Ascending aorta (tissue), 2 donors: ENCODE measurements around the gene ZNF367. TPM values are rescaled to one million over a fixed set of nuclear protein-coding genes. Genes with fewer than 3 reads are reported as not detected.

Experiments used
- DNase-seq, 2 donors: peaks; one replicate each; pipeline ENCODE4 v3.0.0-alpha.2; 2019; ENCODE audit warnings: low spot score in 2 of 2
- H3K27ac ChIP-seq, 2 donors: fragments of 200-600 bp; sonication (generic); one replicate each; pipeline ENCODE4 v1.5.1; 2016 to 2017; ENCODE audit warnings: mild to moderate bottlenecking in 1 of 2
- H3K27me3 ChIP-seq: fragments of 200-600 bp; sonication (generic); one replicate; pipeline ENCODE4 v1.5.1; 2017
- H3K36me3 ChIP-seq, 2 donors: fragments of 200-600 bp; sonication (generic); one replicate each; pipeline ENCODE4 v1.5.1; 2016
- H3K4me1 ChIP-seq, 2 donors: fragments of 200-600 bp; sonication (generic); one replicate each; pipeline ENCODE4 v1.5.1; 2016 to 2017; ENCODE audit warnings: mild to moderate bottlenecking in 1 of 2
- H3K4me3 ChIP-seq, 2 donors: fragments of 200-600 bp; sonication (generic); one replicate each; pipeline ENCODE4 v1.5.1; 2016 to 2017; ENCODE audit warnings: mild to moderate bottlenecking in 1 of 2
- H3K9me3 ChIP-seq, 2 donors: fragments of 200-600 bp; sonication (generic); one replicate each; pipeline ENCODE4 v1.5.1; 2016
- CTCF ChIP-seq, 3 experiments: fragments of 200-600 bp in 2 of 3; fragments of 450-650 bp in 1 of 3; sonication (generic) in 2 of 3; IDR thresholded peaks; one replicate each; pipeline ENCODE4 v1.5.1; 2016 to 2019; ENCODE audit warnings: antibody characterized with exemption in 3 of 3, mild to moderate bottlenecking in 1 of 3, moderate library complexity in 1 of 3
- intact Hi-C: fragments of 100-400 bp; cut with DNase I; formaldehyde crosslinking; loops from one replicate; pipeline ENCODE4 v1.15.1; 2023
- total RNA-seq: library from RNA; depleted of rRNA; stranded (reverse); fragments of >200 nt; gene quantifications from one replicate; pipeline ENCODE4 v1.1.0, GENCODE V29; 2016

Gene ZNF367
- total RNA-seq, 1 donor from 2014 or later = 3.9 TPM

GRCh38 chr9:96348261-96348660, 69.9 kb downstream of the ZNF367 start:
- peaks cover 0 to 4% of the 10 kb centered on the region in 2 donors for H3K4me1 ChIP-seq
- H3K9me3 ChIP-seq = no peaks in the 10 kb centered on the region
- no peaks in the 10 kb centered on the region for H3K27me3 ChIP-seq
- intact Hi-C loops = no loop called here
- H3K4me3 ChIP-seq = no peak overlapping the region
- TF ChIP-seq CTCF (IDR thresholded peaks at IDR 0.05) = no peak
- H3K27ac ChIP-seq = no peak overlapping the region
- DNase-seq = no peak
- H3K36me3 ChIP-seq = peaks cover 10 to 18% of the 10 kb centered on the region in 2 donors

- H3K27ac ChIP-seq = peak overlapping the region; percentile 18 to 38
- no peaks in the 10 kb centered on the region for H3K9me3 ChIP-seq
- TF ChIP-seq CTCF (IDR thresholded peaks at IDR 0.05) = no peak
- H3K4me3 ChIP-seq = no peak overlapping the region
- peaks cover 0 to 4% of the 10 kb centered on the region in 2 donors for H3K4me1 ChIP-seq
- intact Hi-C loops = no loop called here
- DNase-seq = no peak
- H3K36me3 ChIP-seq = peaks cover 21 to 31% of the 10 kb centered on the region in 2 donors
- H3K27me3 ChIP-seq = no peaks in the 10 kb centered on the region
These were observed 72.6 kb downstream of the ZNF367 start for GRCh38 chr9:96345551-96345950.

GRCh38 chr9:96344458-96345180, 73.6 kb downstream of the ZNF367 start:
- Histone ChIP-seq H3K9me3 (no peaks in the 10 kb centered on the region), H3K27me3 (no peaks in the 10 kb centered on the region), H3K4me1 (peaks cover 0 to 4% of the 10 kb centered on the region in 2 donors), H3K36me3 (peaks cover 21 to 31% of the 10 kb centered on the region in 2 donors), H3K27ac (peak overlapping the region; percentile 18 to 38), H3K4me3 (no peak overlapping the region)
- no peak for TF ChIP-seq CTCF (IDR thresholded peaks at IDR 0.05)
- DNase-seq = peak in 1 of 2 donors; percentile 15
- intact Hi-C loops = no loop called here

GRCh38 chr9:96343515-96344360, 74.4 kb downstream of the ZNF367 start:
- H3K36me3 ChIP-seq = peaks cover 21 to 26% of the 10 kb centered on the region in 2 donors
- H3K9me3 ChIP-seq = no peaks in the 10 kb centered on the region
- H3K4me3 ChIP-seq = no peak overlapping the region
- intact Hi-C loops = no loop called here
- no peaks in the 10 kb centered on the region for H3K27me3 ChIP-seq
- H3K4me1 ChIP-seq = peaks cover 0 to 4% of the 10 kb centered on the region in 2 donors
- H3K27ac ChIP-seq = peak overlapping the region in 1 of 2 donors; percentile 1
- no peak for TF ChIP-seq CTCF (IDR thresholded peaks at IDR 0.05)
- no peak for DNase-seq

GRCh38 chr9:96342571-96343245, 75.5 kb downstream of the ZNF367 start:
- H3K4me3 ChIP-seq = no peak overlapping the region
- no peaks in the 10 kb centered on the region for H3K27me3 ChIP-seq
- H3K27ac ChIP-seq = no peak overlapping the region
- no peak for TF ChIP-seq CTCF (IDR thresholded peaks at IDR 0.05)
- DNase-seq = no peak
- intact Hi-C loops = no loop called here
- no peaks in the 10 kb centered on the region for H3K9me3 ChIP-seq
- peaks cover 0 to 4% of the 10 kb centered on the region in 2 donors for H3K4me1 ChIP-seq
- H3K36me3 ChIP-seq = peaks cover 15 to 17% of the 10 kb centered on the region in 2 donors
